ENCODE measurements around the gene CTNNA3.
A peak's percentile ranks its signal among the peaks of the same experiment; 100 is the strongest.
"Not testable (repeated sequence)": the region's sequence is repeated elsewhere in the genome, so short reads cannot be mapped to it uniquely, and the experiment has no call there.

Gene CTNNA3

DNA sequence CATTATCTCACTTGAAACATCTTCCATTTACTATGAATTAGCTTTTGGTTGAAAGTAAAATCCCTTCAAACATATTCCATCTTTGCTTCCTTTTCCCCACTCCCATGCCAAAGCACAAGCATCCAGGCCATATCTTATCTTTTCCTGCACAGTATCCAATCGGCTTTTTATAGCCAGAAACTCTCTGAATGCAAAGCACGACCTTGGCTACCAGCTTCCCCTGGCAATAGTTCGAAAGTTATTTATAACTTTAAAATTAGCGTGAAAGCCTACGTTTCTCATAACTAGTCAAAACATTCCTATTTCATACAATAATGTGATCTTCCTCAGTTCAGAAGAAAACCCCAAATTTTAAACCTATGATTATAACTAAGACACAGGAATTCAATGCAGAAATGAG is 440 bp downstream of the CTNNA3 start:
- H3K9me2 ChIP-seq (replicated peaks; ENCODE audit: control insufficient read depth, low read length), result no peaks in the 10 kb centered on the region
- H3K4me3 ChIP-seq (ENCODE audit: low read length), result peak overlapping the region; percentile 42
- no peaks in the 10 kb centered on the region for H4K20me1 ChIP-seq (ENCODE audit: control insufficient read depth, insufficient read depth, low read depth, low read length)
- no peak for TF ChIP-seq EZH2phosphoT487 (IDR thresholded peaks at IDR 0.05; ENCODE audit: borderline replicate concordance, low read length)
- TF ChIP-seq, protein P1, sequence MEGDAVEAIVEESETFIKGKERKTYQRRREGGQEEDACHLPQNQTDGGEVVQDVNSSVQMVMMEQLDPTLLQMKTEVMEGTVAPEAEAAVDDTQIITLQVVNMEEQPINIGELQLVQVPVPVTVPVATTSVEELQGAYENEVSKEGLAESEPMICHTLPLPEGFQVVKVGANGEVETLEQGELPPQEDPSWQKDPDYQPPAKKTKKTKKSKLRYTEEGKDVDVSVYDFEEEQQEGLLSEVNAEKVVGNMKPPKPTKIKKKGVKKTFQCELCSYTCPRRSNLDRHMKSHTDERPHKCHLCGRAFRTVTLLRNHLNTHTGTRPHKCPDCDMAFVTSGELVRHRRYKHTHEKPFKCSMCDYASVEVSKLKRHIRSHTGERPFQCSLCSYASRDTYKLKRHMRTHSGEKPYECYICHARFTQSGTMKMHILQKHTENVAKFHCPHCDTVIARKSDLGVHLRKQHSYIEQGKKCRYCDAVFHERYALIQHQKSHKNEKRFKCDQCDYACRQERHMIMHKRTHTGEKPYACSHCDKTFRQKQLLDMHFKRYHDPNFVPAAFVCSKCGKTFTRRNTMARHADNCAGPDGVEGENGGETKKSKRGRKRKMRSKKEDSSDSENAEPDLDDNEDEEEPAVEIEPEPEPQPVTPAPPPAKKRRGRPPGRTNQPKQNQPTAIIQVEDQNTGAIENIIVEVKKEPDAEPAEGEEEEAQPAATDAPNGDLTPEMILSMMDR (IDR thresholded peaks at IDR 0.05; ENCODE audit: low read depth, low read length, poor library complexity, severe bottlenecking), result no peak
- H3K27ac ChIP-seq (ENCODE audit: low read depth, low read length), result no peak overlapping the region
- no peaks in the 10 kb centered on the region for H3K27me3 ChIP-seq (ENCODE audit: control insufficient read depth, low read length)
- H3K79me2 ChIP-seq (ENCODE audit: control insufficient read depth, low read length), result no peaks in the 10 kb centered on the region
- peaks cover 34% of the 10 kb centered on the region for H3K4me1 ChIP-seq (ENCODE audit: control insufficient read depth, low read length)
- peaks cover 6% of the 10 kb centered on the region; the same call in 1 of the 2 replicates for H3F3A ChIP-seq (ENCODE audit: control insufficient read depth, insufficient read depth)
- H3K9me3 ChIP-seq (ENCODE audit: control insufficient read depth, insufficient read depth, low read length), result no peaks in the 10 kb centered on the region
- no peaks in the 10 kb centered on the region for H3K36me3 ChIP-seq (ENCODE audit: control insufficient read depth, low read length)
- H3K4me2 ChIP-seq (ENCODE audit: low read length), result peak overlapping the region; percentile 64

DNA sequence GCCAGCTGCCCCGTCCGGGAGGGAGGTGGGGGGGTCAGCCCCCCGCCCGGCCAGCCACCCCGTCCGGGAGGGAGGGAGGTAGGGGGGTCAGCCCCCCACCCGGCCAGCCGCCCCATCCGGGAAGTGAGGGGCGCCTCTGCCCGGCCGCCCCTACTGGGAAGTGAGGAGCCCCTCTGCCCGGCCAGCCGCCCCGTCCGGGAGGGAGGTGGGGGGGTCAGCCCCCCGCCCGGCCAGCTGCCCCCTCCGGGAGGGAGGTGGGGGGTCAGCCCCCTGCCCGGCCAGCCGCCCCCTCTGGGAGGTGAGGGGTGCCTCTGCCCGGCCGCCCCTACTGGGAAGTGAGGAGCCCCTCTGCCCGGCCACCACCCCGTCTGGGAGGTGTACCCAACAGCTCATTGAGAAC is 4.1 kb downstream of the CTNNA3 start:
- H3K27me3 ChIP-seq (ENCODE audit: control insufficient read depth, low read length); H3K9me2 ChIP-seq (replicated peaks; ENCODE audit: control insufficient read depth, low read length); H3F3A ChIP-seq (ENCODE audit: control insufficient read depth, insufficient read depth); H3K36me3 ChIP-seq (ENCODE audit: control insufficient read depth, low read length); H3K4me2 ChIP-seq (ENCODE audit: low read length); H3K27ac ChIP-seq (ENCODE audit: low read depth, low read length); H3K4me3 ChIP-seq (ENCODE audit: low read length); H4K20me1 ChIP-seq (ENCODE audit: control insufficient read depth, insufficient read depth, low read depth, low read length); H3K79me2 ChIP-seq (ENCODE audit: control insufficient read depth, low read length); H3K9me3 ChIP-seq (ENCODE audit: control insufficient read depth, insufficient read depth, low read length): not testable (repeated sequence)
- peaks cover 20% of the 10 kb centered on the region for H3K4me1 ChIP-seq (ENCODE audit: control insufficient read depth, low read length)

DNA sequence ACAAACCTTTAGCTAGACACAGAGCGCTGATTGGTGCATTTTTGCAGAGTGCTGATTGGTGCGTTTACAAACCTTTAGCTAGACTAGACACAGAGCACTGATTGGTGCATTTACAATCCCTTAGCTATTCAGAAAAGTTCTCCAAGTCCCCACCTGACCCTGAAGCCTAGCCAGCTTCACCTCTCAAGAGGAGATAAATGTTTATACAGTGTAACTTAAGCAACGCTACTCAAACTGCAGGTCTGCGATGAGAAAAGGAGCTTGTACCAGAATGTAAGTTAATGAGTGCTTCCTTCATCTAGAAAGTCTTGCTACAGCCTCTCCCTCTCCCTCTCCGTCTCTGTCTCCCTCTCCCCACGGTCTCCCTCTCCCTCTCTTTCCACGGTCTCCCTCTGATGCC is 5.5 kb downstream of the CTNNA3 start:
- H3K79me2 ChIP-seq (ENCODE audit: control insufficient read depth, low read length); H3K4me1 ChIP-seq (ENCODE audit: control insufficient read depth, low read length); H3K4me3 ChIP-seq (ENCODE audit: low read length); H3K36me3 ChIP-seq (ENCODE audit: control insufficient read depth, low read length); H3K27ac ChIP-seq (ENCODE audit: low read depth, low read length); H3K27me3 ChIP-seq (ENCODE audit: control insufficient read depth, low read length); H4K20me1 ChIP-seq (ENCODE audit: control insufficient read depth, insufficient read depth, low read depth, low read length); H3K9me3 ChIP-seq (ENCODE audit: control insufficient read depth, insufficient read depth, low read length); H3K9me2 ChIP-seq (replicated peaks; ENCODE audit: control insufficient read depth, low read length); H3K4me2 ChIP-seq (ENCODE audit: low read length); H3F3A ChIP-seq (ENCODE audit: control insufficient read depth, insufficient read depth): not testable (repeated sequence)

DNA sequence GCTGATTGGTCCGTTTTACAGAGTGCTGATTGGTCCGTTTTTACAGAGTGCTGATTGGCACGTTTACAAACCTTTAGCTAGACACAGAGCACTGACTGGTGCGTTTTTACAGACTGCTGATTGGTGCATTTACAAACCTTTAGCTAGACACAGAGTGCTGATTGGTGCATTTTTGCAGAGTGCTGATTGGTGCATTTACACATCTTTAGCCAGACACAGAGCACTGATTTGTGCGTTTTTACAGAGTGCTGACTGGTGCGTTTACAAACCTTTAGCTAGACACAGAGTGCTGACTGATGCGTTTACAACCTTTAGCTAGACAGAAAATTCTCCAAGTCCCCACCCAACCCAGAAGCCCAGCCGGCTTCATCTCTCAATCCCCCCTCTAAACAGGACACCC is 11.9 kb downstream of the CTNNA3 start:
- not testable (repeated sequence) for H3F3A ChIP-seq (ENCODE audit: control insufficient read depth, insufficient read depth); H3K4me1 ChIP-seq (ENCODE audit: control insufficient read depth, low read length); H3K9me2 ChIP-seq (replicated peaks; ENCODE audit: control insufficient read depth, low read length); H3K27ac ChIP-seq (ENCODE audit: low read depth, low read length); H3K4me2 ChIP-seq (ENCODE audit: low read length); H3K27me3 ChIP-seq (ENCODE audit: control insufficient read depth, low read length); H3K36me3 ChIP-seq (ENCODE audit: control insufficient read depth, low read length); H4K20me1 ChIP-seq (ENCODE audit: control insufficient read depth, insufficient read depth, low read depth, low read length); H3K79me2 ChIP-seq (ENCODE audit: control insufficient read depth, low read length); H3K4me3 ChIP-seq (ENCODE audit: low read length)
- peaks cover 11% of the 10 kb centered on the region for H3K9me3 ChIP-seq (ENCODE audit: control insufficient read depth, insufficient read depth, low read length)

DNA sequence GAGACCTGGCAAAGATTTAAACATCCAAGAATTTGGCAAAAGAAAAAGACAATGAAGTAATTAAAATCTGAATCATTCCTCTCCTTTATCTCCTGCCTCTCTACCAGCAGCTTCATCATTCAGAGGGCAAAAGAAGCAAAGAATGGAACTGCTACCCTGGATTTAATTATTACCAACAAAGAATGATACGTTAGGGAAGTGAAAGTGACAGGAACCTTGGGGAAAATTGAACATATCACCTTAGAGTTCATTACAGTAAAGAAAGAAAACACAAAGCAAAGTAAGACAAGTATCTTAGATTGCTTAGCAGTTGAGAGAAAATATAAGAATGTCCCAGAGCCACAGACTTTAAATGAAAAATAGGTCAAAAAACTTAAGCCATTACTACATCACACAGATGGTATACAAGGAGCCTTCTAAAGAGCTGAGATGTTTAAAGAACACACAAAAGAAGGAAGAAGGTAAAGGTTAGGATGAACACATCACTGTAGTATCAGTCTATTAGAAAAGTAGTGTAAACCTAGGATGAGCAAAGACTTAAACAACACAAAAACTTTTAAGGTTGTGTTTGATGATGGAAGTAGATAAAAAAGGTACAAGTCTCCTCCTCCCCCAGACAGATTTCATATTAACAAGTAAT is 17.5 kb downstream of the CTNNA3 start:
- Histone ChIP-seq H3K4me2 (ENCODE audit: low read length) (no peak overlapping the region), H3K9me2 (replicated peaks; ENCODE audit: control insufficient read depth, low read length) (no peaks in the 10 kb centered on the region), H4K20me1 (ENCODE audit: control insufficient read depth, insufficient read depth, low read depth, low read length) (no peaks in the 10 kb centered on the region), H3K4me1 (ENCODE audit: control insufficient read depth, low read length) (no peaks in the 10 kb centered on the region), H3K27me3 (ENCODE audit: control insufficient read depth, low read length) (peaks cover 19% of the 10 kb centered on the region), H3F3A (ENCODE audit: control insufficient read depth, insufficient read depth) (no peaks in the 10 kb centered on the region), H3K27ac (ENCODE audit: low read depth, low read length) (no peak overlapping the region), H3K79me2 (ENCODE audit: control insufficient read depth, low read length) (no peaks in the 10 kb centered on the region), H3K4me3 (ENCODE audit: low read length) (no peak overlapping the region), H3K36me3 (ENCODE audit: control insufficient read depth, low read length) (no peaks in the 10 kb centered on the region), H3K9me3 (ENCODE audit: control insufficient read depth, insufficient read depth, low read length) (peaks cover 4% of the 10 kb centered on the region; the same call in 1 of the 2 replicates)
- no peak for TF ChIP-seq EZH2phosphoT487 (IDR thresholded peaks at IDR 0.05; ENCODE audit: borderline replicate concordance, low read length)
- TF ChIP-seq, protein P1 (IDR thresholded peaks at IDR 0.05; ENCODE audit: low read depth, low read length, poor library complexity, severe bottlenecking), result no peak

All from DOHH2 (cell line).